HCT116 (cell line): Measurements from ENCODE around the gene GBP6.

Experiments
- CEBPB ChIP-seq: IDR thresholded peaks from 2 replicates; pipeline ENCODE4 v1.6.1; 2012; ENCODE audit warnings: low read depth
- TF ChIP-seq, protein P1 (sequence below), 3 experiments: fragments of 200-600 bp in 1 of 3; sonication (generic) in 1 of 3; IDR thresholded peaks in 2 of 3; conservative IDR thresholded peaks in 1 of 3; 2 replicates each; pipeline ENCODE4 v1.5.1; 2012 to 2017; ENCODE audit warnings: low read depth in 2 of 3, low read length in 2 of 3, antibody characterized with exemption in 1 of 3, borderline replicate concordance in 1 of 3, control low read depth in 1 of 3, mild to moderate bottlenecking in 1 of 3, mixed read lengths in 1 of 3, mixed run types in 1 of 3, moderate library complexity in 1 of 3; ENCODE audit not compliant: insufficient read depth in 1 of 3

DNA sequence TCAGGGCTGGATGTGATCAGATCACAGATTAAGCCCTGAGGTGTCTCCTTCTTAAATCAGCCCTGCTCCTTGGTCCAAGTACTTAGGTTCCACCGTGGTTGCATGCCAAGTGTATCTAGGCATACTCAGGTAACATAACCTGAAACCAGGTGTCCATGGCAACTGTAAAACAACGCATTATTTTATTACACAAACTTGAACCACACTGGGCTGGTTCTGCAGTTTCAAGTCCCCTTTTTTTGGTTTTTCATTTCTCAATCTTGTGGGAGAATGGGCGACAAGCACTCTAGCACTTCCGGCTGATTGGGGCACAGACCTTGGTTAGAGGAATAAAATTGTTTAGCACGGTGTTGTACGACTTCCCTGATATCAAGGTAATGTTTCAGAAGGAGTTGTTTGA, 65.2 kb downstream of the GBP6 start:
- TF ChIP-seq, protein P1, sequence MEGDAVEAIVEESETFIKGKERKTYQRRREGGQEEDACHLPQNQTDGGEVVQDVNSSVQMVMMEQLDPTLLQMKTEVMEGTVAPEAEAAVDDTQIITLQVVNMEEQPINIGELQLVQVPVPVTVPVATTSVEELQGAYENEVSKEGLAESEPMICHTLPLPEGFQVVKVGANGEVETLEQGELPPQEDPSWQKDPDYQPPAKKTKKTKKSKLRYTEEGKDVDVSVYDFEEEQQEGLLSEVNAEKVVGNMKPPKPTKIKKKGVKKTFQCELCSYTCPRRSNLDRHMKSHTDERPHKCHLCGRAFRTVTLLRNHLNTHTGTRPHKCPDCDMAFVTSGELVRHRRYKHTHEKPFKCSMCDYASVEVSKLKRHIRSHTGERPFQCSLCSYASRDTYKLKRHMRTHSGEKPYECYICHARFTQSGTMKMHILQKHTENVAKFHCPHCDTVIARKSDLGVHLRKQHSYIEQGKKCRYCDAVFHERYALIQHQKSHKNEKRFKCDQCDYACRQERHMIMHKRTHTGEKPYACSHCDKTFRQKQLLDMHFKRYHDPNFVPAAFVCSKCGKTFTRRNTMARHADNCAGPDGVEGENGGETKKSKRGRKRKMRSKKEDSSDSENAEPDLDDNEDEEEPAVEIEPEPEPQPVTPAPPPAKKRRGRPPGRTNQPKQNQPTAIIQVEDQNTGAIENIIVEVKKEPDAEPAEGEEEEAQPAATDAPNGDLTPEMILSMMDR (IDR thresholded peaks at IDR 0.05 in 2 of 3, conservative IDR thresholded peaks at IDR 0.05 in 1 of 3; ENCODE audit: borderline replicate concordance in 1 of 3, insufficient read depth in 1 of 3, low read depth in 2 of 3, low read length in 2 of 3), result no peak
- no peak for TF ChIP-seq CEBPB
